ENCODE results near the gene EMC6. TPM values are rescaled to one million over a fixed set of nuclear protein-coding genes. Genes with fewer than 3 reads are reported as not detected.

EMC6 gene
- total RNA-seq, 2 donors from 2014 or later = 12.7 to 31.8 TPM

- Histone ChIP-seq H3K27me3 (replicated peaks; ENCODE audit: insufficient read depth) (peaks cover 14% of the 10 kb centered on the region), H3K27ac (no peak overlapping the region), H3K36me3 (no peaks in the 10 kb centered on the region), H3K4me3 (no peak overlapping the region), H3K4me1 (replicated peaks) (no peaks in the 10 kb centered on the region), H3K9me3 (no peaks in the 10 kb centered on the region)
- intact Hi-C loops (cut with DNase I) = no loop called here
- 69% methylated on average over 15 of the region's 16 CpGs for WGBS
- DNase-seq (ENCODE audit: low spot score) = no peak
- no peak for TF ChIP-seq POLR2AphosphoS5 (IDR thresholded peaks at IDR 0.05)
Measured at GRCh38 chr17:3691617-3692067, 23.0 kb downstream of the EMC6 start.

- Histone ChIP-seq H3K27me3 (replicated peaks; ENCODE audit: insufficient read depth) (peaks cover 15% of the 10 kb centered on the region), H3K36me3 (no peaks in the 10 kb centered on the region), H3K27ac (no peak overlapping the region), H3K9me3 (no peaks in the 10 kb centered on the region), H3K4me1 (replicated peaks) (no peaks in the 10 kb centered on the region), H3K4me3 (no peak overlapping the region)
- WGBS = 81% methylated on average over 9 of the region's 9 CpGs
- intact Hi-C loops (cut with DNase I) = no loop called here
- no peak for DNase-seq (ENCODE audit: low spot score)
- TF ChIP-seq POLR2AphosphoS5 (IDR thresholded peaks at IDR 0.05) (no peak), POLR2A (IDR thresholded peaks at IDR 0.05) (no peak), CTCF (IDR thresholded peaks at IDR 0.05) (no peak)
Measured at GRCh38 chr17:3692346-3692745, 23.7 kb downstream of the EMC6 start.

GRCh38 chr17:3693141-3693540 lies 24.5 kb downstream of the EMC6 start:
- intact Hi-C loops (cut with DNase I) = no loop called here
- Histone ChIP-seq H3K4me3 (no peak overlapping the region), H3K4me1 (replicated peaks) (no peaks in the 10 kb centered on the region), H3K27ac (no peak overlapping the region), H3K9me3 (no peaks in the 10 kb centered on the region), H3K27me3 (replicated peaks; ENCODE audit: insufficient read depth) (peaks cover 15% of the 10 kb centered on the region), H3K36me3 (no peaks in the 10 kb centered on the region)
- no peak for DNase-seq (ENCODE audit: low spot score)
- WGBS = 70% methylated on average over 4 of the region's 4 CpGs
- TF ChIP-seq CTCF (IDR thresholded peaks at IDR 0.05) = no peak
- TF ChIP-seq POLR2A (IDR thresholded peaks at IDR 0.05) = no peak
- TF ChIP-seq POLR2AphosphoS5 (IDR thresholded peaks at IDR 0.05) = no peak

GRCh38 chr17:3693829-3694231 lies 25.2 kb downstream of the EMC6 start:
- H3K36me3 ChIP-seq = no peaks in the 10 kb centered on the region
- WGBS = 81% methylated on average over 9 of the region's 9 CpGs
- H3K27ac ChIP-seq = no peak overlapping the region
- H3K4me1 ChIP-seq (replicated peaks) = no peaks in the 10 kb centered on the region
- H3K4me3 ChIP-seq = no peak overlapping the region
- no peak for DNase-seq (ENCODE audit: low spot score)
- intact Hi-C loops (cut with DNase I) = no loop called here
- H3K27me3 ChIP-seq (replicated peaks; ENCODE audit: insufficient read depth) = peaks cover 15% of the 10 kb centered on the region
- H3K9me3 ChIP-seq = no peaks in the 10 kb centered on the region
- TF ChIP-seq POLR2A (IDR thresholded peaks at IDR 0.05) (no peak), CTCF (IDR thresholded peaks at IDR 0.05) (no peak), POLR2AphosphoS5 (IDR thresholded peaks at IDR 0.05) (no peak)

- H3K27me3 ChIP-seq (replicated peaks; ENCODE audit: insufficient read depth) = peaks cover 13% of the 10 kb centered on the region
- TF ChIP-seq POLR2AphosphoS5 (IDR thresholded peaks at IDR 0.05) (no peak), POLR2A (IDR thresholded peaks at IDR 0.05) (no peak), CTCF (IDR thresholded peaks at IDR 0.05) (no peak)
Measured at GRCh38 chr17:3695129-3695722, 26.6 kb downstream of the EMC6 start.

More at GRCh38 chr17:3695129-3695722, 26.6 kb downstream of the EMC6 start:
- H3K27ac ChIP-seq = no peak overlapping the region
- H3K4me1 ChIP-seq (replicated peaks) = no peaks in the 10 kb centered on the region
- no peaks in the 10 kb centered on the region for H3K36me3 ChIP-seq
- WGBS = 12% methylated on average over 14 of the region's 17 CpGs
- no peaks in the 10 kb centered on the region for H3K9me3 ChIP-seq
- no peak for DNase-seq (ENCODE audit: low spot score)
- peak overlapping the region; percentile 20 to 36 for H3K4me3 ChIP-seq
- intact Hi-C loops (cut with DNase I) = no loop called here
